SK-N-SH (cell line): ENCODE results near the gene MRPL9. TPM values are rescaled to one million over a fixed set of nuclear protein-coding genes. Genes with fewer than 3 reads are reported as not detected.

Experiments
- CTCF ChIA-PET: fragments of 300-600, 350-600 bp; formaldehyde crosslinking; extraction: SDS; loops from one replicate; lab custom pipeline; 2021; lab: Yijun Ruan, JAX
- POLR2A ChIA-PET: fragments of 350-600 bp; sonication (Branson Sonifier 250); formaldehyde crosslinking; extraction: SDS; loops from one replicate; lab custom pipeline; 2020; ENCODE audit warnings: antibody characterized with exemption, inconsistent platforms; lab: Yijun Ruan, JAX
- DNase-seq: peaks from one replicate; pipeline ENCODE4 v3.0.0; 2012
- H2AFZ ChIP-seq: fragments of 200-600 bp; sonication (generic); 2 replicates; pipeline ENCODE4 v1.8.1; 2016; ENCODE audit warnings: antibody characterized with exemption, mild to moderate bottlenecking, low read depth
- H3F3A ChIP-seq: fragments of 200-600 bp; sonication (generic); replicated peaks from 2 replicates; pipeline ENCODE3; 2016; ENCODE audit warnings: antibody characterized with exemption, mild to moderate bottlenecking; ENCODE audit not compliant: insufficient read depth
- H3K27ac ChIP-seq, 2 experiments: fragments of 200-500 bp in 1 of 2; fragments of 200-600 bp in 1 of 2; sonication (Bioruptor generic) in 1 of 2; sonication (generic), shearing (Covaris generic) in 1 of 2; 2 replicates each; pipeline versions ENCODE4 v1.5.1 to v1.6.1; 2014 to 2016; ENCODE audit warnings: low read depth in 2 of 2, inconsistent platforms in 1 of 2, low read length in 1 of 2, mild to moderate bottlenecking in 1 of 2, mixed read lengths in 1 of 2
- H3K27me3 ChIP-seq: fragments of 200-600 bp; sonication (generic), shearing (Covaris generic); 2 replicates; pipeline ENCODE4 v1.6.1; 2016; ENCODE audit warnings: mixed run types; ENCODE audit not compliant: insufficient read depth
- H3K36me3 ChIP-seq, 2 experiments: fragments of 200-500 bp in 1 of 2; fragments of 200-600 bp in 1 of 2; sonication (Bioruptor generic) in 1 of 2; sonication (generic) in 1 of 2; replicated peaks in 1 of 2; 2 replicates each; pipeline versions ENCODE3 to v1.5.1; 2014 to 2016; ENCODE audit warnings: low read length in 1 of 2, mild to moderate bottlenecking in 1 of 2; ENCODE audit not compliant: insufficient read depth in 2 of 2, control insufficient read depth in 1 of 2
- H3K4me1 ChIP-seq, 2 experiments: fragments of 200-500 bp in 1 of 2; fragments of 200-600 bp in 1 of 2; sonication (Bioruptor generic) in 1 of 2; sonication (generic), shearing (Covaris generic) in 1 of 2; 2 replicates each; pipeline versions ENCODE4 v1.5.1 to v1.6.1; 2014 to 2016; ENCODE audit warnings: low read depth in 1 of 2, low read length in 1 of 2, mixed run types in 1 of 2; ENCODE audit not compliant: insufficient read depth in 2 of 2, control insufficient read depth in 1 of 2
- H3K4me2 ChIP-seq: fragments of 200-600 bp; sonication (generic), shearing (Covaris generic); 2 replicates; pipeline ENCODE4 v1.6.1; 2017; ENCODE audit warnings: mixed run types
- H3K4me3 ChIP-seq, 2 experiments: fragments of 200-500 bp in 1 of 2; fragments of 200-600 bp in 1 of 2; sonication (Bioruptor generic) in 1 of 2; sonication (generic), shearing (Covaris generic) in 1 of 2; 2 replicates each; pipeline versions ENCODE4 v1.5.1 to v1.8.1; 2014 to 2016; ENCODE audit warnings: low read depth in 2 of 2, inconsistent platforms in 1 of 2, low read length in 1 of 2, mild to moderate bottlenecking in 1 of 2, mixed read lengths in 1 of 2, moderate library complexity in 1 of 2
- H3K79me2 ChIP-seq: fragments of 200-600 bp; sonication (generic); 2 replicates; pipeline ENCODE4 v1.8.1; 2017; ENCODE audit warnings: mild to moderate bottlenecking; ENCODE audit not compliant: insufficient read depth
- H3K9ac ChIP-seq: fragments of 200-600 bp; sonication (generic); 2 replicates; pipeline ENCODE4 v1.6.1; 2017; ENCODE audit warnings: mixed run types
- H3K9me2 ChIP-seq: fragments of 200-600 bp; sonication (generic); 2 replicates; pipeline ENCODE4 v1.6.1; 2017; ENCODE audit warnings: mixed run types
- H3K9me3 ChIP-seq: fragments of 200-600 bp; sonication (generic); 2 replicates; pipeline ENCODE4 v1.6.1; 2017; ENCODE audit warnings: mixed run types, mild to moderate bottlenecking, moderate library complexity
- H4K20me1 ChIP-seq: fragments of 200-600 bp; sonication (generic); 2 replicates; pipeline ENCODE4 v1.6.1; 2017; ENCODE audit warnings: mild to moderate bottlenecking, mixed run types; ENCODE audit not compliant: insufficient read depth
- CHD2 ChIP-seq: fragments of 150-350 bp; IDR thresholded peaks from 2 replicates; pipeline ENCODE4 v1.6.1; 2018; ENCODE audit warnings: low read length; ENCODE audit not compliant: partially characterized antibody
- CTCF ChIP-seq: fragments of 200-600 bp; sonication (generic); IDR thresholded peaks from 2 replicates; pipeline ENCODE4 v1.6.1; 2017; ENCODE audit warnings: antibody characterized with exemption, mild to moderate bottlenecking, moderate library complexity
- JUND ChIP-seq: IDR thresholded peaks from 2 replicates; pipeline ENCODE4 v1.4.0; 2012
- MEF2A ChIP-seq: IDR thresholded peaks from 2 replicates; pipeline ENCODE4 v1.4.0; 2012; ENCODE audit warnings: low read depth, borderline replicate concordance
- MXI1 ChIP-seq: IDR thresholded peaks from 2 replicates; pipeline ENCODE4 v1.6.1; 2012; ENCODE audit warnings: mild to moderate bottlenecking, low read depth, low read length, improper control_type of control experiment
- POLR2AphosphoS5 ChIP-seq: IDR thresholded peaks from 2 replicates; pipeline ENCODE4 v1.6.1; 2012; ENCODE audit warnings: low read depth, low read length
- RAD21 ChIP-seq: IDR thresholded peaks from 2 replicates; pipeline ENCODE4 v1.6.1; 2012; ENCODE audit warnings: mild to moderate bottlenecking, low read length
- REST ChIP-seq: IDR thresholded peaks from 2 replicates; pipeline ENCODE4 v1.6.1; 2012; ENCODE audit warnings: mild to moderate bottlenecking, low read depth, low read length, moderate library complexity
- RXRA ChIP-seq: IDR thresholded peaks from 2 replicates; pipeline ENCODE4 v1.4.0; 2012; ENCODE audit warnings: low read depth, mild to moderate bottlenecking, borderline replicate concordance
- SMC3 ChIP-seq: IDR thresholded peaks from 2 replicates; pipeline ENCODE4 v1.6.1; 2012; ENCODE audit warnings: low read depth, low read length, improper control_type of control experiment
- ZBTB33 ChIP-seq: IDR thresholded peaks from 2 replicates; pipeline ENCODE4 v1.4.0; 2012; ENCODE audit warnings: low read depth, borderline replicate concordance
- WGBS: methylation state at CpG from one replicate; pipeline ENCODE4 v1.1.6; 2017; ENCODE audit warnings: low lambda C conversion rate; 5-methylcytosine and 5-hydroxymethylcytosine counted together
- polyA plus RNA-seq, 3 experiments: library from polyadenylated mRNA; depleted of rRNA; stranded (reverse); fragments of >200 nt; gene quantifications; 2 replicates each; pipeline ENCODE4 v1.2.3, GENCODE V29; 2012

Gene MRPL9
- polyA plus RNA-seq, 1 of the 3 experiments (the other 2 are of a cell fraction): 76.2 TPM

- H3K9me3 ChIP-seq: no peaks in the 10 kb centered on the region
- peak; percentile 62; the same call in 1 of the 2 replicates for TF ChIP-seq SMC3
- peak; percentile 59 for TF ChIP-seq RAD21
- peak; percentile 21 for TF ChIP-seq CHD2
- TF ChIP-seq ZBTB33: no peak
- peak; percentile 31 for TF ChIP-seq CTCF
- TF ChIP-seq MEF2A: no peak
- no peak for TF ChIP-seq JUND
- no peak for TF ChIP-seq MXI1
- peak; percentile 89 for DNase-seq
- peak overlapping the region in 1 of 2 experiments; percentile 55; a peak in 2 of 4 replicates for H3K4me3 ChIP-seq
- WGBS: 20% methylated on average over 16 of the region's 17 CpGs
- H3K36me3 ChIP-seq: no peaks in the 10 kb centered on the region
- H3K27ac ChIP-seq: peak overlapping the region in 1 of 2 experiments; percentile 77; a peak in 2 of 4 replicates
- no peaks in the 10 kb centered on the region for H4K20me1 ChIP-seq
- H3K4me1 ChIP-seq: peaks cover 0 to 56% of the 10 kb centered on the region in 2 experiments; a peak in 3 of 4 replicates
- H3K4me2 ChIP-seq: no peak overlapping the region
- ChIA-PET POLR2A (interaction anchor here (0.6 to 3.3 kb wide), 4 partner anchors 13 to 114 kb away, joined by 3 to 24 read pairs (median 4); partner anchors contain the start of gene TDRKH), CTCF (interaction anchor here (0.6 to 7.1 kb wide), 34 partner anchors 8 to 1649 kb away, joined by 3 to 64 read pairs (median 4); no protein-coding TSS in a partner anchor)
- H3K9me2 ChIP-seq: no peaks in the 10 kb centered on the region
- H3K9ac ChIP-seq: no peak overlapping the region
- no peaks in the 10 kb centered on the region for H3F3A ChIP-seq
- peaks cover 34% of the 10 kb centered on the region for H3K27me3 ChIP-seq
- H3K79me2 ChIP-seq: no peaks in the 10 kb centered on the region
- no peak overlapping the region for H2AFZ ChIP-seq
Observed at GRCh38 chr1:151715726-151716404, 47.4 kb downstream of the MRPL9 start.

GRCh38 chr1:151714820-151715725 lies 48.2 kb downstream of the MRPL9 start:
- ChIA-PET CTCF (interaction anchor here (0.6 to 7.1 kb wide), 23 partner anchors 9 to 277 kb away, joined by 3 to 64 read pairs (median 5); no protein-coding TSS in a partner anchor), POLR2A (interaction anchor here (0.6 to 3.3 kb wide), 3 partner anchors 14 to 115 kb away, joined by 3 to 24 read pairs (median 4); no protein-coding TSS in a partner anchor)
- no peaks in the 10 kb centered on the region for H3K9me2 ChIP-seq
- H3K27ac ChIP-seq: no peak overlapping the region
- no peak overlapping the region for H3K9ac ChIP-seq
- peaks cover 34% of the 10 kb centered on the region for H3K27me3 ChIP-seq
- H3K79me2 ChIP-seq: no peaks in the 10 kb centered on the region
- DNase-seq: no peak
- WGBS: 59% methylated on average over 10 of the region's 10 CpGs
- H3K4me3 ChIP-seq: peak overlapping the region in 1 of 2 experiments; percentile 55; a peak in 1 of 4 replicates
- TF ChIP-seq REST (0 out of 2 replicates have a peak, but pooled peaks have one; percentile 58), RXRA (no peak), POLR2AphosphoS5 (no peak)
- peaks cover 0 to 56% of the 10 kb centered on the region in 2 experiments; a peak in 3 of 4 replicates for H3K4me1 ChIP-seq
- H3K36me3 ChIP-seq: no peaks in the 10 kb centered on the region
- no peak overlapping the region for H3K4me2 ChIP-seq
- no peaks in the 10 kb centered on the region for H3K9me3 ChIP-seq
- H2AFZ ChIP-seq: no peak overlapping the region
- H3F3A ChIP-seq: no peaks in the 10 kb centered on the region
- no peaks in the 10 kb centered on the region for H4K20me1 ChIP-seq
